HAP-1 (cell line): Measurements from ENCODE around the gene TSKU.

Experiments used
- DNase-seq, 2 experiments: peaks; one replicate each; pipeline ENCODE4 v3.0.0-alpha.2; 2016 to 2020; ENCODE audit warnings: low spot score in 2 of 2
- H3K27me3 ChIP-seq: fragments of 250-450 bp; sonication (Bioruptor Pico); 2 replicates; pipeline ENCODE4 v1.5.1; 2020; ENCODE audit warnings: low read depth, mild to moderate bottlenecking, moderate library complexity
- H3K36me3 ChIP-seq: fragments of 250-450 bp; sonication (Bioruptor Pico); replicated peaks from 2 replicates; pipeline ENCODE4 v1.5.1; 2020; ENCODE audit warnings: mild to moderate bottlenecking
- H3K4me1 ChIP-seq: fragments of 250-450 bp; sonication (Bioruptor Pico); 2 replicates; pipeline ENCODE4 v1.5.1; 2020; ENCODE audit warnings: mild to moderate bottlenecking
- H3K4me3 ChIP-seq: fragments of 250-450 bp; sonication (Bioruptor Pico); 2 replicates; pipeline ENCODE4 v1.5.1; 2020; ENCODE audit warnings: mild to moderate bottlenecking, moderate library complexity
- H3K9me3 ChIP-seq: fragments of 250-450 bp; sonication (Bioruptor Pico); 2 replicates; pipeline ENCODE4 v1.5.1; 2020; ENCODE audit warnings: mild to moderate bottlenecking, moderate library complexity
- in situ Hi-C: fragments of 300-500 bp; cut with MboI; formaldehyde crosslinking; loops from 3 replicates; pipeline ENCODE4 v1.14.3; 2020; ENCODE audit warnings: low sequenced_read_pairs, inconsistent platforms, mixed read lengths

The TSKU gene

GRCh38 chr11:76832361-76832760 lies 49.2 kb downstream of the TSKU start:
- in situ Hi-C loops: no loop called here
- Histone ChIP-seq H3K9me3 (no peaks in the 10 kb centered on the region), H3K36me3 (no peaks in the 10 kb centered on the region), H3K4me1 (no peaks in the 10 kb centered on the region), H3K27me3 (peaks cover 3% of the 10 kb centered on the region; the same call in 1 of the 2 replicates), H3K4me3 (no peak overlapping the region)
- DNase-seq: no peak

GRCh38 chr11:76834151-76834550 lies 51.0 kb downstream of the TSKU start:
- H3K4me1 ChIP-seq: no peaks in the 10 kb centered on the region
- no peak overlapping the region for H3K4me3 ChIP-seq
- in situ Hi-C loops: no loop called here
- no peak for DNase-seq
- H3K36me3 ChIP-seq: no peaks in the 10 kb centered on the region
- H3K9me3 ChIP-seq: no peaks in the 10 kb centered on the region
- peaks cover 16% of the 10 kb centered on the region for H3K27me3 ChIP-seq

DNA sequence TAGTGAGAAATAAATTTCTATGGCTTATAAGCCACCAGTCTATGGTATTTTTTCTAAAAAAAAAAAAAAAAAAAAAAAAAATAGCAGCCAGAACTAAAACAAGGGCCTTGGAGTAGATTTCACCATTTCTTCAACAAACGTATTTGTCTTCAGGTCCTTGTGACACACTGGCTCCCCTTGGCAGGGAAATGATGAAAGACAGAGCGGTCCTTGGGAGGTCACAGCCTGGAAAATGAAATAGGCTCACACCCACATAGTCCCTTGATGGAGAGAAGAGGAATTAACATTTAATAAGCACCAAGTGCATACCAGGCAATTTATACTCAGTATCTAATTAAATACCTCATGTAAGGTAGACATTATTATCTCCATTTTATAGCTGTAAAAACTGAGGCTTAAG lies 51.9 kb downstream of the TSKU start:
- Histone ChIP-seq H3K4me3 (no peak overlapping the region), H3K4me1 (no peaks in the 10 kb centered on the region), H3K36me3 (no peaks in the 10 kb centered on the region), H3K9me3 (no peaks in the 10 kb centered on the region), H3K27me3 (peaks cover 22% of the 10 kb centered on the region)
- DNase-seq: no peak
- in situ Hi-C loops: no loop called here

DNA sequence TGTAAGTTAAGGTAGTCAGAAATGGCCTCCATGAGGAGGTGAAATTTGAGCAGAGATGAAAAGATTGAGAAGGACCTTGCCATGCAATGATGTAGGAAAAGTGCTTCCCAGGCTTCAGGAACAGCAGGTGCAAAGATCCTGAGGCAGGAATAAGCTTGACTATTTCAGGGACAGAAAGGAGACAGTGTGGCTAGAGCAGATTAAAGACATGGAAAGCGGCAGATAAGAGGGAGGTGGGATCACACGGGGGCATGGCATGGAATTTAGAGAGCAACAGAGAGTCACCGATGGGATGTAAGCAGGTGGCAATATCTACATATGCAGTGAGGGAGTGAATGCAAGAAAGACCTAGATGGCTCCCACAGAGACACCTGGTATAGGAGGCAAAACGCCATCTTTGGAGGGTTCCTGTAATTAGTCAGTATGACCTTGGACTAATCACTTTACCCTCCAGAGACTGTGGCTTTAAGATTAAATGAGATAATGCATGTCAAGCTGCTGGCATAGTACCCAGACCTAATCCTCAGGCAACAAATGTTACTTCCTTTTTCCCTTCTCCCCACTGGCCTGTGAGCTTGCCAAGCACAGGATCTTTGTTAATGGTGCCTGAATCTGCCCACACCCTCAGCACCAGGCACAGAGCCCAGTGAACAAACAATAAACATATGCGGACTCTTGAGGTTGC lies 52.9 kb downstream of the TSKU start:
- no peak for DNase-seq
- Histone ChIP-seq H3K4me1 (no peaks in the 10 kb centered on the region), H3K27me3 (peaks cover 29% of the 10 kb centered on the region), H3K36me3 (no peaks in the 10 kb centered on the region), H3K9me3 (no peaks in the 10 kb centered on the region), H3K4me3 (no peak overlapping the region)
- in situ Hi-C loops: no loop called here

- Histone ChIP-seq H3K4me1 (no peaks in the 10 kb centered on the region), H3K36me3 (no peaks in the 10 kb centered on the region), H3K27me3 (peaks cover 33% of the 10 kb centered on the region), H3K9me3 (no peaks in the 10 kb centered on the region), H3K4me3 (no peak overlapping the region)
- in situ Hi-C loops: no loop called here
- DNase-seq: no peak
These were observed 53.6 kb downstream of the TSKU start for GRCh38 chr11:76836613-76837291.

DNA sequence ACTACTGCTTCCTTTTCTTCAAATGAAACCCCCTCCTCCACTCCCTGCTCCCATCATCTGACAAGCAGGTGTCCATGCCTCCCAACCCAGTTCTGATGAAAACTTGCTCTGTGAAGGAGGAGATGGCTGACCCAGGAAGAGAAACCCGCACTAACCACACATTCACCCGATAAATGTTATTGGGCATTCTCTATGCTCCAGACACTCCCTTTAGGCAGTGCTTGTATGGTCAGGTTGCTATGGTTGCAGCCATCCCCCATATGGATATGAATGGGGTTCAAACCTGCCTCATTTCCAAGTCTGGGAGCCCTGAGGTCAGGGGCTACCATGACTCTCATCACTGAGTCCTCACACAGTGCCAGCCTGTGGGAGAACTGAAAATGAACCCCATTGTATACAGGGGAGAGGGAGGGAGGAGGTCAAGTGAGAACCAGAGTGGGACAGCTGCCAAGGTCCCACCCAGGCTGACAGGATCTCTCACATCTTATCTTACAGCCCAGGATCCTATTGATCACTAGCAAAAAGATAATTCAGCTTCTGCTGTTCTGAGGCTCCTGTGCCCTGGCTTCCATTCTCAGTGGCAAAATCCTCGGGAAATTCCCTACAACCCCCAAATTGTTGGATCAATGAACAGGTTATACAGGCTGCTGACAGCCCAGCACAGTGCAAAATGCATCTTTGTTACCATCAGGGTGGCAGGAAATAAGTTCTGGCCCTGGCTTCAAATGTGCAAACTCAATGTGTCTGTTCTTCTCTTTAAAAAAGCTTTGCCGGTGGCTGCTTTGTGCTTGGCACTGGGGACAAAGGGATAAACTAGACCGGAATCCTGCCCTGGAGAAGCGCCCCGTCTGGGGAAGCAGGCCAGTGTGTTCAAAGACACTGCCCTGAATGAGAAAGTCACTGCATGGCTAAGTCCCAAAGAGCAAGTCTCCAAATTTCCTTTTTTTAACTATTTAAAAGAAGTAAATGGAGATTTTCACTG lies 54.8 kb downstream of the TSKU start:
- Histone ChIP-seq H3K27me3 (peaks cover 33% of the 10 kb centered on the region), H3K36me3 (no peaks in the 10 kb centered on the region), H3K9me3 (no peaks in the 10 kb centered on the region), H3K4me1 (no peaks in the 10 kb centered on the region), H3K4me3 (no peak overlapping the region)
- in situ Hi-C loops: no loop called here
- DNase-seq: no peak

GRCh38 chr11:76838678-76839068 lies 55.5 kb downstream of the TSKU start:
- no peaks in the 10 kb centered on the region for H3K4me1 ChIP-seq
- no peak overlapping the region for H3K4me3 ChIP-seq
- in situ Hi-C loops: no loop called here
- DNase-seq: peak in 1 of 2 experiments; percentile 47
- no peaks in the 10 kb centered on the region for H3K9me3 ChIP-seq
- H3K36me3 ChIP-seq: no peaks in the 10 kb centered on the region
- H3K27me3 ChIP-seq: peaks cover 33% of the 10 kb centered on the region

DNA sequence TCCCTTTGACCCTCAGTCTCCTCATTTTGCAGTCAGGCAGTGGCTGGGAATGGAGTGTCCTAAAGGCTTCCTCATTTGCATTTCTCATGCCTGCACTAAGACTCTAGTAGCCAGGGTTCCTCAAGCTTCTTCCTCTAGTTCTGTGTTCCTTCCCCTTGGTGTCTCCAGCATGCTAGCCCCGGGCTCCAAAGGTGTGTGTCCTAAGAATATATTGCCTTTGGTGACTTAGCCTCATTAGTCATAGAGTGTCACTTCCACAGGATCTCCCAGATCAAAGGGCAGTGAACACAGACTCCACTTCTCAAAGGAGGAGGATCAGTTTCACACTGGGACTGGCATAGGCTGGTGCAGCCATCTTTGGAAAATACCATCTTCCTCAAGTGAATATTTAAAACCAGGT lies 56.2 kb downstream of the TSKU start:
- no peak for DNase-seq
- in situ Hi-C loops: no loop called here
- H3K36me3 ChIP-seq: no peaks in the 10 kb centered on the region
- no peaks in the 10 kb centered on the region for H3K9me3 ChIP-seq
- no peaks in the 10 kb centered on the region for H3K4me1 ChIP-seq
- no peak overlapping the region for H3K4me3 ChIP-seq
- H3K27me3 ChIP-seq: peaks cover 33% of the 10 kb centered on the region

GRCh38 chr11:76841923-76842452 lies 58.8 kb downstream of the TSKU start:
- no peak for DNase-seq
- no peaks in the 10 kb centered on the region for H3K36me3 ChIP-seq
- in situ Hi-C loops: no loop called here
- H3K9me3 ChIP-seq: no peaks in the 10 kb centered on the region
- no peaks in the 10 kb centered on the region for H3K4me1 ChIP-seq
- no peak overlapping the region for H3K4me3 ChIP-seq
- H3K27me3 ChIP-seq: peaks cover 33% of the 10 kb centered on the region

GRCh38 chr11:76843907-76844306 lies 60.8 kb downstream of the TSKU start:
- DNase-seq: no peak
- no peaks in the 10 kb centered on the region for H3K4me1 ChIP-seq
- H3K4me3 ChIP-seq: no peak overlapping the region
- peaks cover 19% of the 10 kb centered on the region for H3K27me3 ChIP-seq
- H3K9me3 ChIP-seq: no peaks in the 10 kb centered on the region
- no peaks in the 10 kb centered on the region for H3K36me3 ChIP-seq
- in situ Hi-C loops: no loop called here

DNA sequence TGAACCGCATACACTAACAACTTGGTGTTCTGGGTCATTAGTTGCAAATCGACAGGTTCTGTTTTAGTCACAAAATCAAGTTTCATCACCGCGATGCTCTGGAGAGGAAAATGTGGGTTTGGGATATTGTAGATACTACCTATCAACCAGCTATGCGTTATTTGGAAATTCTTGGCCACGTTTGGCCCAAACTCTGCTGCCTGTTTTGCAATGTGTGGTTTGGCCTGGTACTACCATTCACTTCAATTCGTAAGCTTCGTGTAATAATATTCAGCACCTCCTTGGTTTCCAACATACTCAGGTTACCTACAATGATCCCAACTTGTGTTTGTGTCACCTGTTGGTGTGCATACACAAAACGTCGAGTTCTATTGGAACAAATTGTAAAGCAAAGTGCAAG lies 61.4 kb downstream of the TSKU start:
- no peak for DNase-seq
- Histone ChIP-seq H3K36me3 (no peaks in the 10 kb centered on the region), H3K27me3 (peaks cover 16% of the 10 kb centered on the region), H3K9me3 (no peaks in the 10 kb centered on the region), H3K4me1 (no peaks in the 10 kb centered on the region), H3K4me3 (no peak overlapping the region)
- in situ Hi-C loops: no loop called here

DNA sequence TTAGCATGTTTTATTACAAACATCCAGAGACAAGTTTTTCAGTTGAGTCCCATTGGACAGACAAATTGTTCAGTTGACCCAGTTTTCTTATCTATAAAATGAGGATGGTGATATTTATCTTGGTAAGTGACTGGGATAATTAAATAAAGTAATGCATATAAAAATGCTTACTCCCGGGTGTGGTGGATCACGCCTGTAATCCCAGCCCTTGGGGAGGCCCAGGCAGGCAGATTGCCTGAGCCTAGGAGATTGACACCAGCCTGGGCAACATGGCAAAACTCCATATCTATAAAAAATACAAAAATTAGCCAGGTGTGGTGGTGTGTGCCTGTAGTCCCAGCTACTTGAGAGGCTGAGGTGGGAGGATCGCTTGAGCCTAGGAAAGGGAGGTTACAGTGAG lies 61.9 kb downstream of the TSKU start:
- Histone ChIP-seq H3K36me3 (no peaks in the 10 kb centered on the region), H3K4me1 (no peaks in the 10 kb centered on the region), H3K9me3 (no peaks in the 10 kb centered on the region), H3K4me3 (no peak overlapping the region), H3K27me3 (peaks cover 11% of the 10 kb centered on the region)
- DNase-seq: no peak
- in situ Hi-C loops: no loop called here

- no peaks in the 10 kb centered on the region for H3K36me3 ChIP-seq
- in situ Hi-C loops: no loop called here
- no peak for DNase-seq
These were observed 63.3 kb downstream of the TSKU start for GRCh38 chr11:76846441-76846840.

More at GRCh38 chr11:76846441-76846840, 63.3 kb downstream of the TSKU start:
- peaks cover under 1% of the 10 kb centered on the region; the same call in 1 of the 2 replicates for H3K27me3 ChIP-seq
- no peaks in the 10 kb centered on the region for H3K9me3 ChIP-seq
- no peaks in the 10 kb centered on the region for H3K4me1 ChIP-seq
- H3K4me3 ChIP-seq: no peak overlapping the region
